Sigmoid colon (tissue), 7 donors: ENCODE data around the gene TANK. TPM values are rescaled to one million over a fixed set of nuclear protein-coding genes. Genes with fewer than 3 reads are reported as not detected.

Experiments
- DNase-seq: peaks from one replicate; pipeline ENCODE4 v3.0.0-alpha.2; 2019
- H3K27ac ChIP-seq, 4 donors: fragments of 200-600 bp; sonication (generic); one replicate each; pipeline ENCODE4 v1.5.1; 2016 to 2019; ENCODE audit warnings: mild to moderate bottlenecking in 1 of 4
- H3K27me3 ChIP-seq, 3 donors: fragments of 200-600 bp; sonication (generic); one replicate each; pipeline ENCODE4 v1.5.1; 2019; ENCODE audit warnings: mild to moderate bottlenecking in 1 of 3
- H3K36me3 ChIP-seq, 4 donors: fragments of 200-600 bp; sonication (generic); one replicate each; pipeline ENCODE4 v1.5.1; 2016 to 2019
- H3K4me1 ChIP-seq, 4 donors: fragments of 200-600 bp; sonication (generic); one replicate each; pipeline ENCODE4 v1.5.1; 2017 to 2019
- H3K4me3 ChIP-seq, 4 donors: fragments of 200-600 bp; sonication (generic); one replicate each; pipeline ENCODE4 v1.5.1; 2017 to 2019; ENCODE audit warnings: mild to moderate bottlenecking in 2 of 4, moderate library complexity in 1 of 4
- H3K9me3 ChIP-seq, 4 donors: fragments of 200-600 bp in 3 of 4; sonication (generic) in 3 of 4; one replicate each; pipeline versions ENCODE4 v1.5.1 to v1.6.1; 2013 to 2019
- EP300 ChIP-seq, 4 donors: sonication (generic); formaldehyde crosslinking; IDR thresholded peaks; one replicate each; pipeline ENCODE4 v1.6.1; 2017; ENCODE audit warnings: antibody characterized with exemption in 4 of 4
- POLR2A ChIP-seq, 2 donors: fragments of 450-650 bp; IDR thresholded peaks; one replicate each; pipeline ENCODE4 v1.6.1; 2016; ENCODE audit warnings: antibody characterized with exemption in 2 of 2, mild to moderate bottlenecking in 2 of 2, moderate library complexity in 2 of 2
- POLR2AphosphoS5 ChIP-seq, 4 donors: sonication (generic); formaldehyde crosslinking; IDR thresholded peaks; one replicate each; pipeline ENCODE4 v1.6.1; 2017; ENCODE audit warnings: antibody characterized with exemption in 4 of 4
- WGBS, 2 donors: extraction: QIAGEN DNeasy Blood & Tissue Kit; methylation state at CpG; one replicate each; pipeline ENCODE4 v1.1.7; 2013; 5-methylcytosine and 5-hydroxymethylcytosine counted together
- intact Hi-C: fragments of 100-400 bp; cut with DNase I; formaldehyde crosslinking; loops from one replicate; pipeline ENCODE4 v1.15.1; 2023
- polyA plus RNA-seq, 3 donors: library from polyadenylated mRNA; stranded (reverse); fragments of 200-250 nt; gene quantifications; one replicate each; pipeline ENCODE4 v1.2.3, GENCODE V29; 2013
- total RNA-seq, 4 donors: library from RNA; depleted of rRNA; stranded (reverse); fragments of >200 nt; gene quantifications; one replicate each; pipeline ENCODE4 v1.1.0, GENCODE V29; 2016
- TF ChIP-seq, protein P1 (sequence below), 4 experiments: fragments of 450-650 bp in 3 of 4; fragments of 200-600 bp in 1 of 4; IDR thresholded peaks; one replicate each; pipeline ENCODE4 v1.5.1; 2016 to 2019; ENCODE audit warnings: antibody characterized with exemption in 4 of 4, mild to moderate bottlenecking in 3 of 4, moderate library complexity in 2 of 4
- donor health status: healthy with polysubstance abuse.
- donor health status: Bipolar disorder and iron deficiency.
- donor health status: healthy.

Gene TANK
- total and polyA plus RNA-seq, 7 donors, result 35.2 to 82.8 (median 52.9) TPM

DNA sequence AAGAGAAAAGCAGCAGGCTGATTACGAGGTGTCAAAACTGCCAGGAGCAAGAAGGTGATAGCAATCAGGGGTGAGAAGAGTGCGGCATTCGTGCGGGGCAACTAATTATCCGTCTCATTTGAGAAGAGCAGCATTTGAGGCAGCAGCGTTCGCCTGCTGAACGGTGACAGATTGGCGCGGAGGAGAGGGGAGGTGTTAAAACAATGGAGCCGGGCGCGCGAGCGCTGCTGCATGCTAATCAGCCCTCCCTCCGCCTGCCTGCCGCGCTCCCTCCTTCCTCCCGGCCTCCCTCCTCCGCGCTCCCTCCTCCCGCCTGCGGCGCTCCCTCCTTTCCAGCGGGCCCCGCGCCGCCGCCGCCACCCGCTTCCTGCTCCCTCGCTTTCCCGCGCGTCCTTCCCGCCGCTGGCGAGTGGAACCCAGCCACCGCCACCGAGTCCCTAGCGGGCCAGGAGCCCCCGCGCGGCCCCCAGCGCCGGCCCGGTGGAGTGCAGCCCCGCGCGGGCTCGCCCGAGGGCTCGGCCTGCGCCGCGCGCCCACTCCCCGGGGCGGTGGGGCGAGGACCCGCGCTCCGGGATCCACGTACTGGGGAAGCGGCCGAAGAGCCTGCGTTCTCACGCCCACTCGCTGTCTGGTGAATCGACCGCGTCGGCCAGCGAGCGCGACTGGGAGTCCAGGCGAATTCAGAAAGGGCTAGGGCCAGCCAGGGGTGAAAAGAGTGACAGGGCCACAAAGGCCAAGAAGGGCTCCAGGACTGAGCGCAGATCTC is 78.5 kb downstream of the TANK start:
- intact Hi-C loops, result no loop called here
- peak; percentile 82 for DNase-seq

DNA sequence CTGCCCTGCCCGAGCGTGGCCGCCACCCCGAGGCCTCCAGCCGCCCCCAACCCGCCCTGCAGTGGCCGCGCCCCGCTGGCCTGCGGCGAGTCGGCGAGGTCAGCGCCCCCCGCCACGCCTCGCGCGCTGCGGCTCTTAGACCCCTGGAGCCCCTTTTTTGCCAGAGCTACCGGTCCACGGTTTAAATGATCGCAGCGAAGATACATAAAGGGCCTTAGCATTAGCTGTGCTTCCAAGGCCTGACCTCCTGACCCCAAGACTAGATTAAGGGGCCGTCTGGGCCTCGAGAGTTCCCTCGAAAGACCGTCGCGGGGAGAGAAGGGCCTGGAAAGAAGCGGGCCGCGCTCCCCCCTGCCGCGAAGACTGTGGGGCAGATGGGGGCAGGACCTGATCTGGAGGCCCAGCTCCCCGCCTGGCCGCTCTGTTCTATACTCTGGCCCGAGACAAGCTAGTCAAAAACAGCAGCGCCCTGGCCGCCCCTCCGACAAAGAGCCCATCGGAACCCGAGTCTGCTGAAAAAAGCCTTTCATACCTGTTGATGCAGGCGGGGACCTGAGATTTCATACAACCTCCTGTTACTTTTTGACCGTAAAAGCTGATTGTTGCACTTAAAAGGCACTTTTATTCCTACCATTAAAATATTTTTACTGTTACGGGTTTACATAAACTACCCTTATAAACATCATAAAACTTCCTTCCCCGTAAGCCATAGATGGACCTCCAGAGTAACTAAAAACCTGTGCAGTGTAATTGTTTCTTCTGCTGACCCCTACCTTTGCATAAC is 79.3 kb downstream of the TANK start:
- no peak for TF ChIP-seq POLR2AphosphoS5 (IDR thresholded peaks at IDR 0.05)
- TF ChIP-seq POLR2A (IDR thresholded peaks at IDR 0.05), result no peak
- no peak for TF ChIP-seq EP300 (IDR thresholded peaks at IDR 0.05)
- TF ChIP-seq, protein P1, sequence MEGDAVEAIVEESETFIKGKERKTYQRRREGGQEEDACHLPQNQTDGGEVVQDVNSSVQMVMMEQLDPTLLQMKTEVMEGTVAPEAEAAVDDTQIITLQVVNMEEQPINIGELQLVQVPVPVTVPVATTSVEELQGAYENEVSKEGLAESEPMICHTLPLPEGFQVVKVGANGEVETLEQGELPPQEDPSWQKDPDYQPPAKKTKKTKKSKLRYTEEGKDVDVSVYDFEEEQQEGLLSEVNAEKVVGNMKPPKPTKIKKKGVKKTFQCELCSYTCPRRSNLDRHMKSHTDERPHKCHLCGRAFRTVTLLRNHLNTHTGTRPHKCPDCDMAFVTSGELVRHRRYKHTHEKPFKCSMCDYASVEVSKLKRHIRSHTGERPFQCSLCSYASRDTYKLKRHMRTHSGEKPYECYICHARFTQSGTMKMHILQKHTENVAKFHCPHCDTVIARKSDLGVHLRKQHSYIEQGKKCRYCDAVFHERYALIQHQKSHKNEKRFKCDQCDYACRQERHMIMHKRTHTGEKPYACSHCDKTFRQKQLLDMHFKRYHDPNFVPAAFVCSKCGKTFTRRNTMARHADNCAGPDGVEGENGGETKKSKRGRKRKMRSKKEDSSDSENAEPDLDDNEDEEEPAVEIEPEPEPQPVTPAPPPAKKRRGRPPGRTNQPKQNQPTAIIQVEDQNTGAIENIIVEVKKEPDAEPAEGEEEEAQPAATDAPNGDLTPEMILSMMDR (IDR thresholded peaks at IDR 0.05), result no peak
- H3K4me1 ChIP-seq, result peaks cover 0 to 25% (median 10%) of the 10 kb centered on the region in 4 donors
- H3K27ac ChIP-seq, result peak overlapping the region; percentile 41 to 72 (median 70)
- H3K36me3 ChIP-seq, result peaks cover 0 to 12% (median 0%) of the 10 kb centered on the region in 4 donors
- DNase-seq, result no peak
- 85 to 90% methylated on average over 47 of the region's 47 CpGs for WGBS, 2 donors
- peaks cover 0 to 3% (median 0%) of the 10 kb centered on the region in 3 donors for H3K27me3 ChIP-seq
- intact Hi-C loops, result no loop called here
- no peaks in the 10 kb centered on the region for H3K9me3 ChIP-seq
- H3K4me3 ChIP-seq, result peak overlapping the region in 3 of 4 donors; percentile 54 to 67 (median 62)

More for the DNA sequence above, 78.5 kb downstream of the TANK start:
- WGBS, 2 donors, result 3 to 10% methylated on average over 78 of the region's 78 CpGs
- H3K36me3 ChIP-seq, result peaks cover 0 to 12% (median 0%) of the 10 kb centered on the region in 4 donors
- H3K4me1 ChIP-seq, result peaks cover 0 to 25% (median 10%) of the 10 kb centered on the region in 4 donors
- no peaks in the 10 kb centered on the region for H3K9me3 ChIP-seq
- peak overlapping the region; percentile 41 to 72 (median 70) for H3K27ac ChIP-seq
- H3K27me3 ChIP-seq, result no peaks in the 10 kb centered on the region
- peak overlapping the region; percentile 24 to 67 (median 58) for H3K4me3 ChIP-seq
- TF ChIP-seq POLR2AphosphoS5 (IDR thresholded peaks at IDR 0.05), result no peak
- TF ChIP-seq, protein P1 (IDR thresholded peaks at IDR 0.05), result no peak
- no peak for TF ChIP-seq POLR2A (IDR thresholded peaks at IDR 0.05)
- no peak for TF ChIP-seq EP300 (IDR thresholded peaks at IDR 0.05)

DNA sequence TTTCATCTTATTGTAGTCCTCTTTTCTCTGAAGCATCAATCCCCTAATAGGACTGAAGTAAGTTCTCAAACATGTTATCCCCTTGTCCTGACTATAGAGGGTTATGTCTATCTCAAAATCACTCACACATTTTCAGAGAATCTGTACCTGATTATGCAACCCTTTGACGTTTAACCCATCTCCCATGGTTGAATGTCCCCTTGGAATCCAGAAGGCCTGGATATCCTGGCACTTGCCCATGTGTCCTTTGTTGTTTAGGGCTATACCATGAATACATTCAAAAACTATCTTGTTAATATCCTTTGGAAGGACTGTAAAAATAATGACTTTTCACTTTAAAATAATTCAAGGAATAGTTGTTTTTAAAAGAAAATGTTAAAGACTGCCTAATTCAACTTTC is 81.7 kb downstream of the TANK start:
- Histone ChIP-seq H3K27ac (no peak overlapping the region), H3K27me3 (peaks cover 0 to 26% (median 3%) of the 10 kb centered on the region in 3 donors), H3K4me1 (peaks cover 0 to 21% (median 10%) of the 10 kb centered on the region in 4 donors), H3K4me3 (no peak overlapping the region), H3K9me3 (no peaks in the 10 kb centered on the region), H3K36me3 (no peaks in the 10 kb centered on the region)
- no peak for TF ChIP-seq POLR2AphosphoS5 (IDR thresholded peaks at IDR 0.05)
- TF ChIP-seq EP300 (IDR thresholded peaks at IDR 0.05), result no peak
- no peak for TF ChIP-seq POLR2A (IDR thresholded peaks at IDR 0.05)
- TF ChIP-seq, protein P1 (IDR thresholded peaks at IDR 0.05), result no peak
- DNase-seq, result no peak
- intact Hi-C loops, result no loop called here
- WGBS, 2 donors, result 69 to 70% methylated on average over 1 of the region's 1 CpG

DNA sequence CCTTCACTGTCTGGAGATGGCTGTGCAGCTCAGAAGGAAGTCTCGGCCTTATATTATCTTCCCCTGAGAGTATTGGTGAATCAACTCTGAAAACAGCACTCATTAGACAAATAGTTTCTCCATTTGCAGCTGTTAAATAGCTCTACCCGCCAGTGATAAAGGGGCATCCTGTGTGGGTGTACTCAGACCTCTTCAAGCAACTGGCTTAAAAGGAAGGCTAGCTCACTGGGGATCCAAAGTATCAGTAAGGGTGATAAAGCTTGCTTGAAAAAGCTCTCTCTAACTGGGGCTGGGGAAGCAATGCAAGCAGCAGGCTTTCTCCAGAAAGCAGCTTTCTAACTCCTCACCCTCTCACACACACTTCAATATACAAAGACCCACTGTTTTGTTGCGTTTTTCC is 83.1 kb downstream of the TANK start:
- H3K4me1 ChIP-seq, result peaks cover 0 to 7% (median 1%) of the 10 kb centered on the region in 4 donors
- no peaks in the 10 kb centered on the region for H3K36me3 ChIP-seq
- WGBS, 2 donors, result 70 to 90% methylated on average over 3 of the region's 3 CpGs
- TF ChIP-seq, protein P1 (IDR thresholded peaks at IDR 0.05), result no peak
- TF ChIP-seq POLR2A (IDR thresholded peaks at IDR 0.05) (no peak), EP300 (IDR thresholded peaks at IDR 0.05) (no peak), POLR2AphosphoS5 (IDR thresholded peaks at IDR 0.05) (no peak)
- intact Hi-C loops, result no loop called here
- peaks cover 0 to 33% (median 7%) of the 10 kb centered on the region in 3 donors for H3K27me3 ChIP-seq
- no peak for DNase-seq
- no peak overlapping the region for H3K27ac ChIP-seq
- H3K4me3 ChIP-seq, result no peak overlapping the region
- no peaks in the 10 kb centered on the region for H3K9me3 ChIP-seq
